Activated CD4-positive, alpha-beta T cell treated with anti-CD3 and anti-CD28 coated beads for 24 hours (primary cell): ENCODE results near the gene PHF20.
A peak's percentile ranks its signal among the peaks of the same experiment; 100 is the strongest.
"Not testable (repeated sequence)": the region's sequence is repeated elsewhere in the genome, so short reads cannot be mapped to it uniquely, and the experiment has no call there.

Experiments
- DNase-seq, 2 donors: peaks; one replicate each; pipeline ENCODE4 v3.0.0-alpha.2; 2020; ENCODE audit warnings: low read depth in 2 of 2

Gene PHF20

GRCh38 chr20:35918021-35918420 lies 146.2 kb downstream of the PHF20 start:
- DNase-seq: no peak

GRCh38 chr20:35920523-35920922 lies 148.7 kb downstream of the PHF20 start:
- DNase-seq: no peak

- no peak for DNase-seq
Observed at GRCh38 chr20:35929301-35929700, 157.5 kb downstream of the PHF20 start.

GRCh38 chr20:35934050-35934449 lies 162.2 kb downstream of the PHF20 start:
- DNase-seq: no peak

- no peak for DNase-seq
Observed at GRCh38 chr20:35939264-35939663, 167.4 kb downstream of the PHF20 start.

GRCh38 chr20:35941620-35942019 lies 169.8 kb downstream of the PHF20 start:
- DNase-seq: no peak

- DNase-seq: no peak
Observed at GRCh38 chr20:35942243-35942642, 170.4 kb downstream of the PHF20 start.

GRCh38 chr20:35947489-35947888 lies 175.7 kb downstream of the PHF20 start:
- no peak for DNase-seq

GRCh38 chr20:35947907-35948306 lies 176.1 kb downstream of the PHF20 start:
- no peak for DNase-seq

- DNase-seq: no peak
Observed at GRCh38 chr20:35950093-35950492, 178.3 kb downstream of the PHF20 start.

- DNase-seq: not testable (repeated sequence)
Observed at GRCh38 chr20:35952080-35952479, 180.3 kb downstream of the PHF20 start.

- no peak for DNase-seq
Observed at GRCh38 chr20:35952480-35953386, 180.9 kb downstream of the PHF20 start.

GRCh38 chr20:35953387-35954199 lies 181.8 kb downstream of the PHF20 start:
- DNase-seq: peak; percentile 42 to 45

- peak; percentile 94 to 95 for DNase-seq
Observed at GRCh38 chr20:35954200-35954906, 182.5 kb downstream of the PHF20 start, which contains the start of gene SCAND1. SCAND1 (minus strand) TSS chr20:35954502; CDS start chr20:35954284, 218 bp downstream.

GRCh38 chr20:35954907-35955251 lies 183.1 kb downstream of the PHF20 start:
- DNase-seq: no peak

GRCh38 chr20:35956616-35957015 lies 184.8 kb downstream of the PHF20 start:
- DNase-seq: no peak

- DNase-seq: not testable (repeated sequence)
Observed at GRCh38 chr20:35959291-35959690, 187.5 kb downstream of the PHF20 start.

GRCh38 chr20:35963878-35964277 lies 192.1 kb downstream of the PHF20 start:
- DNase-seq: no peak

- no peak for DNase-seq
Observed at GRCh38 chr20:35967979-35968640, 196.3 kb downstream of the PHF20 start, which contains the start of gene CNBD2. CNBD2 (plus strand) TSS chr20:35968590; CDS start chr20:35968763, 173 bp downstream.

- no peak for DNase-seq
Observed at GRCh38 chr20:35968930-35969329, 197.1 kb downstream of the PHF20 start.

GRCh38 chr20:35971981-35972380 lies 200.2 kb downstream of the PHF20 start:
- DNase-seq: no peak
